Astrocyte (in vitro differentiated cells and primary cell): ENCODE results near the gene LMTK3. TPM values are rescaled to one million over a fixed set of nuclear protein-coding genes. Genes with fewer than 3 reads are reported as not detected.

Experiments used
- DNase-seq: peaks from one replicate; pipeline ENCODE4 v3.0.0-alpha.2; 2010; ENCODE audit warnings: low read depth
- FAIRE-seq: peaks from 2 replicates; lab custom pipeline; 2011; peaks lifted over from hg19 to GRCh38; lab: Jason Lieb, UNC
- H2AFZ ChIP-seq: 2 replicates; pipeline ENCODE4 v1.6.0; 2012; ENCODE audit warnings: low read depth, low read length, inconsistent platforms
- H3K27ac ChIP-seq: 2 replicates; pipeline ENCODE4 v1.5.1; 2011; ENCODE audit warnings: low read depth, low read length, inconsistent platforms
- H3K27me3 ChIP-seq: 2 replicates; pipeline ENCODE4 v1.6.0; 2011; ENCODE audit warnings: low read length, inconsistent platforms; ENCODE audit not compliant: insufficient read depth
- H3K36me3 ChIP-seq: 2 replicates; pipeline ENCODE4 v1.5.1; 2011; ENCODE audit warnings: low read length, inconsistent platforms; ENCODE audit not compliant: insufficient read depth
- H3K4me1 ChIP-seq: 2 replicates; pipeline ENCODE4 v1.5.1; 2011; ENCODE audit warnings: low read length, inconsistent platforms; ENCODE audit not compliant: insufficient read depth
- H3K4me2 ChIP-seq: 2 replicates; pipeline ENCODE4 v1.6.0; 2012; ENCODE audit warnings: low read length, inconsistent platforms
- H3K4me3 ChIP-seq: 2 replicates; pipeline ENCODE4 v1.5.1; 2011; ENCODE audit warnings: low read depth, mild to moderate bottlenecking, low read length, inconsistent platforms; ENCODE audit not compliant: insufficient read depth
- H3K79me2 ChIP-seq: 2 replicates; pipeline ENCODE4 v1.6.0; 2012; ENCODE audit warnings: mild to moderate bottlenecking, low read length, inconsistent platforms; ENCODE audit not compliant: insufficient read depth
- H3K9ac ChIP-seq: 2 replicates; pipeline ENCODE4 v1.6.0; 2012; ENCODE audit warnings: mild to moderate bottlenecking, low read length, inconsistent platforms
- H3K9me3 ChIP-seq: 2 replicates; pipeline ENCODE4 v1.5.1; 2012; ENCODE audit warnings: low read depth, mild to moderate bottlenecking, low read length, inconsistent platforms; ENCODE audit not compliant: insufficient read depth
- H4K20me1 ChIP-seq: 2 replicates; pipeline ENCODE4 v1.6.0; 2012; ENCODE audit warnings: low read length, inconsistent platforms; ENCODE audit not compliant: insufficient read depth
- H3K27ac Mint-ChIP-seq: one replicate; pipeline ENCODE4 v1.8.0; 2021; ENCODE audit warnings: mild to moderate bottlenecking, mixed read lengths; ENCODE audit not compliant: unreplicated experiment
- H3K27me3 Mint-ChIP-seq: one replicate; pipeline ENCODE4 v1.8.0; 2021; ENCODE audit warnings: low read depth, mixed read lengths; ENCODE audit not compliant: unreplicated experiment
- H3K36me3 Mint-ChIP-seq: one replicate; pipeline ENCODE4 v1.8.0; 2021; ENCODE audit warnings: low read depth, mixed read lengths; ENCODE audit not compliant: unreplicated experiment
- H3K4me1 Mint-ChIP-seq: one replicate; pipeline ENCODE4 v1.8.0; 2021; ENCODE audit warnings: low read depth, mixed read lengths; ENCODE audit not compliant: unreplicated experiment
- H3K4me3 Mint-ChIP-seq: one replicate; pipeline ENCODE4 v1.8.0; 2021; ENCODE audit warnings: mild to moderate bottlenecking, moderate library complexity, mixed read lengths; ENCODE audit not compliant: unreplicated experiment
- H3K9me3 Mint-ChIP-seq: one replicate; pipeline ENCODE4 v1.8.0; 2021; ENCODE audit warnings: mild to moderate bottlenecking, mixed read lengths; ENCODE audit not compliant: unreplicated experiment
- EZH2 ChIP-seq: IDR thresholded peaks from 2 replicates; pipeline ENCODE4 v1.6.1; 2012; ENCODE audit warnings: mild to moderate bottlenecking, low read length, inconsistent platforms; ENCODE audit not compliant: insufficient read depth
- total RNA-seq: library from RNA; stranded (reverse); gene quantifications from 2 replicates; pipeline ENCODE4 v1.2.1, GENCODE V29; 2021
- TF ChIP-seq, protein P1 (sequence below): IDR thresholded peaks from 2 replicates; pipeline ENCODE4 v1.5.1; 2011; ENCODE audit warnings: low read depth, mild to moderate bottlenecking, inconsistent platforms, low read length, moderate library complexity; ENCODE audit not compliant: insufficient read depth

Gene LMTK3
- total RNA-seq, 1 donor from 2014 or later = 6.2 TPM

GRCh38 chr19:48442116-48443035 is 69.3 kb downstream of the LMTK3 start:
- H3K27me3 ChIP-seq = peaks cover 18% of the 10 kb centered on the region
- no peak overlapping the region for H2AFZ ChIP-seq
- Mint-ChIP-seq H3K36me3 (peaks cover 19% of the 10 kb centered on the region), H3K4me3 (no peak overlapping the region), H3K27me3 (peaks cover 11% of the 10 kb centered on the region), H3K27ac (no peak overlapping the region), H3K4me1 (peaks cover 12% of the 10 kb centered on the region), H3K9me3 (no peaks in the 10 kb centered on the region)
- H3K9ac ChIP-seq = no peak overlapping the region
- H3K9me3 ChIP-seq = no peaks in the 10 kb centered on the region
- peak; percentile 49 for TF ChIP-seq EZH2
- TF ChIP-seq, protein P1, sequence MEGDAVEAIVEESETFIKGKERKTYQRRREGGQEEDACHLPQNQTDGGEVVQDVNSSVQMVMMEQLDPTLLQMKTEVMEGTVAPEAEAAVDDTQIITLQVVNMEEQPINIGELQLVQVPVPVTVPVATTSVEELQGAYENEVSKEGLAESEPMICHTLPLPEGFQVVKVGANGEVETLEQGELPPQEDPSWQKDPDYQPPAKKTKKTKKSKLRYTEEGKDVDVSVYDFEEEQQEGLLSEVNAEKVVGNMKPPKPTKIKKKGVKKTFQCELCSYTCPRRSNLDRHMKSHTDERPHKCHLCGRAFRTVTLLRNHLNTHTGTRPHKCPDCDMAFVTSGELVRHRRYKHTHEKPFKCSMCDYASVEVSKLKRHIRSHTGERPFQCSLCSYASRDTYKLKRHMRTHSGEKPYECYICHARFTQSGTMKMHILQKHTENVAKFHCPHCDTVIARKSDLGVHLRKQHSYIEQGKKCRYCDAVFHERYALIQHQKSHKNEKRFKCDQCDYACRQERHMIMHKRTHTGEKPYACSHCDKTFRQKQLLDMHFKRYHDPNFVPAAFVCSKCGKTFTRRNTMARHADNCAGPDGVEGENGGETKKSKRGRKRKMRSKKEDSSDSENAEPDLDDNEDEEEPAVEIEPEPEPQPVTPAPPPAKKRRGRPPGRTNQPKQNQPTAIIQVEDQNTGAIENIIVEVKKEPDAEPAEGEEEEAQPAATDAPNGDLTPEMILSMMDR = no peak
- no peak overlapping the region for H3K4me2 ChIP-seq
- H4K20me1 ChIP-seq = peaks cover 1% of the 10 kb centered on the region
- no peak overlapping the region for H3K4me3 ChIP-seq
- H3K36me3 ChIP-seq = no peaks in the 10 kb centered on the region
- H3K4me1 ChIP-seq = peaks cover 19% of the 10 kb centered on the region
- FAIRE-seq (no peak), DNase-seq (no peak)
- H3K27ac ChIP-seq = no peak overlapping the region
- H3K79me2 ChIP-seq = peaks cover 15% of the 10 kb centered on the region

- Mint-ChIP-seq H3K9me3 (no peaks in the 10 kb centered on the region), H3K27me3 (peaks cover 15% of the 10 kb centered on the region), H3K4me1 (peaks cover 11% of the 10 kb centered on the region), H3K27ac (peak overlapping the region; percentile 34), H3K4me3 (no peak overlapping the region), H3K36me3 (peaks cover 18% of the 10 kb centered on the region)
- no peak overlapping the region for H2AFZ ChIP-seq
- no peaks in the 10 kb centered on the region for H4K20me1 ChIP-seq
- no peaks in the 10 kb centered on the region for H3K36me3 ChIP-seq
- no peak for FAIRE-seq
- peaks cover 7% of the 10 kb centered on the region for H3K79me2 ChIP-seq
- no peak for TF ChIP-seq EZH2
- TF ChIP-seq, protein P1 = no peak
- H3K27me3 ChIP-seq = peaks cover 18% of the 10 kb centered on the region
- no peak overlapping the region for H3K9ac ChIP-seq
- H3K27ac ChIP-seq = no peak overlapping the region
- no peak overlapping the region for H3K4me2 ChIP-seq
- no peak for DNase-seq
- no peak overlapping the region for H3K4me3 ChIP-seq
- peaks cover 17% of the 10 kb centered on the region for H3K4me1 ChIP-seq
- no peaks in the 10 kb centered on the region for H3K9me3 ChIP-seq
Observed at GRCh38 chr19:48441360-48442050, 70.1 kb downstream of the LMTK3 start.
